Transverse colon (tissue), 4 donors: Measurements from ENCODE around the gene ATP11A.

ENCODE experiments used
- CTCF ChIP-seq, 5 experiments: fragments of 200-600 bp in 3 of 5; fragments of 450-650 bp in 2 of 5; sonication (generic) in 3 of 5; IDR thresholded peaks; 1 replicate in 2 of 5; 2 replicates in 3 of 5; pipeline ENCODE4 v1.5.1; 2016 to 2017; ENCODE audit warnings: antibody characterized with exemption in 5 of 5, inconsistent platforms in 3 of 5, mild to moderate bottlenecking in 2 of 5, moderate library complexity in 1 of 5
- POLR2AphosphoS5 ChIP-seq, 3 donors: sonication (generic); formaldehyde crosslinking; IDR thresholded peaks; one replicate each; pipeline ENCODE4 v1.6.1; 2016; ENCODE audit warnings: antibody characterized with exemption in 3 of 3

GRCh38 chr13:112764028-112764427, 74.2 kb downstream of the ATP11A start:
- TF ChIP-seq POLR2AphosphoS5 (IDR thresholded peaks at IDR 0.05) (no peak), CTCF (IDR thresholded peaks at IDR 0.05) (no peak)
